Endothelial cell of umbilical vein (primary cell): Measurements from ENCODE around the gene PF4V1. TPM values are rescaled to one million over a fixed set of nuclear protein-coding genes. Genes with fewer than 3 reads are reported as not detected.
"Not testable (repeated sequence)": the region's sequence is repeated elsewhere in the genome, so short reads cannot be mapped to it uniquely, and the experiment has no call there.

Source experiments
- BruUV-seq: library from RNA; stranded (reverse); fragments of 400-500 nt; replicated peaks from 2 replicates; lab custom pipeline; 2021; lab: Mats Ljungman, UMichigan
- CTCF ChIA-PET: fragments of 300-600, 350-600 bp; sonication (Branson Sonifier 250); formaldehyde crosslinking; loops from one replicate; lab custom pipeline; 2021; ENCODE audit warnings: antibody characterized with exemption, inconsistent platforms; lab: Charles Lee
- POLR2A ChIA-PET: fragments of 300-600, 350-600 bp; sonication (Branson Sonifier 250); formaldehyde crosslinking; loops from one replicate; lab custom pipeline; 2021; ENCODE audit warnings: antibody characterized with exemption, inconsistent platforms; lab: Charles Lee
- DNase-seq: peaks from one replicate; pipeline ENCODE4 v3.0.0-alpha.2; 2011; ENCODE audit warnings: low read depth, low spot score
- FAIRE-seq: peaks from 2 replicates; lab custom pipeline; 2011; peaks lifted over from hg19 to GRCh38; lab: Jason Lieb, UNC
- H2AFZ ChIP-seq: 2 replicates; pipeline ENCODE4 v1.6.0; 2012; ENCODE audit warnings: low read depth, low read length, control low read depth, inconsistent platforms
- H3K27ac ChIP-seq: 2 replicates; pipeline ENCODE4 v1.5.1; 2011; ENCODE audit warnings: low read depth, mild to moderate bottlenecking, control low read depth, low read length, moderate library complexity; ENCODE audit not compliant: insufficient read depth
- H3K27me3 ChIP-seq, 2 experiments: 2 replicates each; pipeline versions ENCODE4 v1.6.0 to v1.6.1; 2011; ENCODE audit warnings: low read length in 2 of 2, mixed read lengths in 1 of 2; ENCODE audit not compliant: control insufficient read depth in 2 of 2, insufficient read depth in 2 of 2
- H3K36me3 ChIP-seq, 2 experiments: 2 replicates in 1 of 2; 3 replicates in 1 of 2; pipeline ENCODE4 v1.5.1; 2011; ENCODE audit warnings: low read length in 2 of 2, mild to moderate bottlenecking in 1 of 2, moderate library complexity in 1 of 2; ENCODE audit not compliant: control insufficient read depth in 2 of 2, insufficient read depth in 2 of 2; ENCODE audit errors: extremely low read depth in 1 of 2
- H3K4me1 ChIP-seq: 3 replicates; pipeline ENCODE4 v1.5.1; 2011; ENCODE audit warnings: mild to moderate bottlenecking, low read length; ENCODE audit not compliant: control insufficient read depth, insufficient read depth; ENCODE audit errors: extremely low read depth
- H3K4me2 ChIP-seq: 2 replicates; pipeline ENCODE4 v1.6.1; 2011; ENCODE audit warnings: low read length, control low read depth, mixed read lengths; ENCODE audit not compliant: insufficient read depth
- H3K4me3 ChIP-seq, 3 experiments: fragments of 200-600 bp in 1 of 3; sonication (generic), shearing (Covaris generic) in 1 of 3; replicated peaks in 1 of 3; 2 replicates each; pipeline ENCODE4 v1.5.1; 2011 to 2016; ENCODE audit warnings: control low read depth in 3 of 3, low read length in 3 of 3, mild to moderate bottlenecking in 2 of 3, inconsistent platforms in 1 of 3, low read depth in 1 of 3, moderate library complexity in 1 of 3; ENCODE audit not compliant: insufficient read depth in 1 of 3
- H3K79me2 ChIP-seq: 2 replicates; pipeline ENCODE4 v1.6.0; 2012; ENCODE audit warnings: low read length, inconsistent platforms; ENCODE audit not compliant: control insufficient read depth, insufficient read depth
- H3K9ac ChIP-seq: replicated peaks from 2 replicates; pipeline ENCODE3; 2011; ENCODE audit warnings: low read length, control low read depth; ENCODE audit not compliant: insufficient read depth; ENCODE audit errors: extremely low read depth
- H3K9me1 ChIP-seq: replicated peaks from 3 replicates; pipeline ENCODE4 v1.6.0; 2011; ENCODE audit warnings: mild to moderate bottlenecking, low read length; ENCODE audit not compliant: control insufficient read depth, insufficient read depth; ENCODE audit errors: extremely low read depth
- H3K9me3 ChIP-seq: replicated peaks from 2 replicates; pipeline ENCODE4 v1.5.1; 2012; ENCODE audit warnings: low read length, inconsistent platforms; ENCODE audit not compliant: control insufficient read depth, insufficient read depth
- H4K20me1 ChIP-seq: replicated peaks from 2 replicates; pipeline ENCODE3; 2011; ENCODE audit warnings: mild to moderate bottlenecking, low read length; ENCODE audit not compliant: control insufficient read depth, insufficient read depth; ENCODE audit errors: extremely low read depth
- EZH2 ChIP-seq: IDR thresholded peaks from 2 replicates; pipeline ENCODE4 v1.6.1; 2012; ENCODE audit warnings: borderline replicate concordance, low read depth, mild to moderate bottlenecking, moderate library complexity, low read length, inconsistent platforms; ENCODE audit not compliant: severe bottlenecking
- FOS ChIP-seq: IDR thresholded peaks from 2 replicates; pipeline ENCODE4 v1.6.1; 2011; ENCODE audit warnings: mild to moderate bottlenecking, low read length, moderate library complexity, borderline replicate concordance; ENCODE audit not compliant: insufficient read depth
- GATA2 ChIP-seq: IDR thresholded peaks from 2 replicates; pipeline ENCODE4 v1.7.0; 2011; ENCODE audit warnings: low read depth, mild to moderate bottlenecking, moderate library complexity, mixed read lengths, low read length; ENCODE audit not compliant: insufficient read length, insufficient read depth
- JUN ChIP-seq: IDR thresholded peaks from 2 replicates; pipeline ENCODE4 v1.6.1; 2011; ENCODE audit warnings: borderline replicate concordance, low read depth; ENCODE audit not compliant: insufficient read length, insufficient read depth
- MAX ChIP-seq: IDR thresholded peaks from 2 replicates; pipeline ENCODE4 v1.6.1; 2011; ENCODE audit not compliant: insufficient read depth, insufficient read length
- MYC ChIP-seq: IDR thresholded peaks from one replicate; pipeline ENCODE4 v1.6.1; 2011; ENCODE audit warnings: mild to moderate bottlenecking, low read depth, low read length
- POLR2A ChIP-seq: IDR thresholded peaks from 2 replicates; pipeline ENCODE4 v1.6.1; 2012; ENCODE audit warnings: low read depth, mild to moderate bottlenecking, control low read depth, low read length
- POLR2AphosphoS5 ChIP-seq: IDR thresholded peaks from 2 replicates; pipeline ENCODE4 v1.6.1; 2012; ENCODE audit warnings: low read depth, mild to moderate bottlenecking, control low read depth, low read length, moderate library complexity; ENCODE audit not compliant: insufficient read depth
- dilution Hi-C: fragments of 300-500 bp; cut with MboI; formaldehyde crosslinking; loops from one replicate; pipeline ENCODE4 v1.15.0; 2019; ENCODE audit warnings: low sequenced_read_pairs; ENCODE audit not compliant: extremely low pct_ligation_motif_present
- intact Hi-C: fragments of 100-400 bp; cut with micrococcal nuclease; formaldehyde crosslinking; loops from one replicate; pipeline ENCODE4 v1.10.0; 2022
- polyA plus RNA-seq, 4 experiments: library from polyadenylated mRNA; depleted of rRNA in 3 of 4; stranded (reverse) in 3 of 4; unstranded in 1 of 4; fragments of >200 nt; gene quantifications; 2 replicates each; pipeline versions ENCODE4 v1.2.1 to v1.2.3, GENCODE V29; 2011 to 2012; ENCODE audit warnings: missing spikeins in 1 of 4
- total RNA-seq: library from RNA; stranded (reverse); gene quantifications from 2 replicates; pipeline ENCODE4 v1.2.3, GENCODE V29; 2021
- TF ChIP-seq, protein P1 (sequence below), 2 donors: IDR thresholded peaks; 1 replicate in 1 of 2; 2 replicates in 1 of 2; pipeline ENCODE4 v1.5.1; 2011; ENCODE audit warnings: low read length in 2 of 2, mild to moderate bottlenecking in 2 of 2, moderate library complexity in 2 of 2, control low read depth in 1 of 2, inconsistent platforms in 1 of 2, low read depth in 1 of 2; ENCODE audit not compliant: insufficient read depth in 1 of 2; ENCODE audit errors: extremely low read depth in 1 of 2

The PF4V1 gene
- total and polyA plus RNA-seq, 2 donors (not counting 3 experiments of a cell fraction or from before 2014, with no cell fraction given), result not detected

DNA sequence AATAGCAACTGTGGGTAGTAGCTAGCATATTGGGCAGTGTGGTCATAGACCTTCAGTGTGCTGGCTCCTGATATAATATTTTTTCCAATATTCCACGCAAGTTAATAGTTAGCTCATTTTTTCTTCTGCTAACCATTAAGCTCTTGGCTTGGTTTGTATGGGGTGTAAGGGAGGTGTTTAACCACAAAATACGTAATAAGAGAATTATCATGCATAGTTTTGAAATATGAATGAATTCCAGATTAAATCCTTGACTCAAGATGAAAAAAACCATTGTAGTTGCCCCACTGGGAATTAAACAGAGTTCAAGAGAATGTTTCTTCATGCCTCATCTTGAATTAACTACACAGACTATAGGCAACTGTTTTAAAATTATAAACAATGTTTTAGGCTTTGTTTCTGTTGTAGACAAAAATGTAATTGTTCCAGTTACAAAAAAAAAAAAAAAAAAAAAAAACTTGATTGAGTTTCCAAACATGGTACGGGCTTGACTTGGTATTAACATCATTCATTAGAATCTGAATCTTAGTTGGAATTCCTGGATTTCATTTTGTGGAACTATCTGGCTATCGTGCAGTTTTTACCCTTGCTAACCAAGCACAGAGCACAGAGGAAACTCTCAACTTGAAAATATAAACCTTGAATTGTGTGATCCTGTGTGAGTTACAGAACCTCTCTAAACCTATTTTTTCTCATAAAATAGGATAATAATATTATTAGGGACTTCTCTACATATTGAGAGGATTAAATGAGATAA, 44.5 kb downstream of the PF4V1 start:
- BruUV-seq, result no TSS peak
- no peaks in the 10 kb centered on the region for H3K4me1 ChIP-seq
- no peak overlapping the region for H3K4me3 ChIP-seq
- H2AFZ ChIP-seq, result no peak overlapping the region
- no peaks in the 10 kb centered on the region for H3K9me1 ChIP-seq
- ChIA-PET CTCF (interaction anchor here (0.9 to 1.5 kb wide), 2 partner anchors 10 to 11 kb away, joined by 3 to 4 read pairs; no protein-coding TSS in a partner anchor), POLR2A (interaction anchor here (0.6 kb wide), 1 partner anchor 52 kb away, joined by 3 read pairs; no protein-coding TSS in a partner anchor)
- dilution Hi-C loops, result no loop called here
- intact Hi-C loops, result no loop called here
- no peak overlapping the region for H3K4me2 ChIP-seq
- FAIRE-seq (no peak), DNase-seq (no peak)
- H3K36me3 ChIP-seq, result no peaks in the 10 kb centered on the region
- no peaks in the 10 kb centered on the region for H3K79me2 ChIP-seq
- H3K27ac ChIP-seq, result no peak overlapping the region
- no peak overlapping the region for H3K9ac ChIP-seq
- H3K9me3 ChIP-seq, result no peaks in the 10 kb centered on the region
- H3K27me3 ChIP-seq, result no peaks in the 10 kb centered on the region
- H4K20me1 ChIP-seq, result no peaks in the 10 kb centered on the region
- TF ChIP-seq GATA2, result no peak
- no peak for TF ChIP-seq POLR2A
- no peak for TF ChIP-seq JUN
- TF ChIP-seq, protein P1, sequence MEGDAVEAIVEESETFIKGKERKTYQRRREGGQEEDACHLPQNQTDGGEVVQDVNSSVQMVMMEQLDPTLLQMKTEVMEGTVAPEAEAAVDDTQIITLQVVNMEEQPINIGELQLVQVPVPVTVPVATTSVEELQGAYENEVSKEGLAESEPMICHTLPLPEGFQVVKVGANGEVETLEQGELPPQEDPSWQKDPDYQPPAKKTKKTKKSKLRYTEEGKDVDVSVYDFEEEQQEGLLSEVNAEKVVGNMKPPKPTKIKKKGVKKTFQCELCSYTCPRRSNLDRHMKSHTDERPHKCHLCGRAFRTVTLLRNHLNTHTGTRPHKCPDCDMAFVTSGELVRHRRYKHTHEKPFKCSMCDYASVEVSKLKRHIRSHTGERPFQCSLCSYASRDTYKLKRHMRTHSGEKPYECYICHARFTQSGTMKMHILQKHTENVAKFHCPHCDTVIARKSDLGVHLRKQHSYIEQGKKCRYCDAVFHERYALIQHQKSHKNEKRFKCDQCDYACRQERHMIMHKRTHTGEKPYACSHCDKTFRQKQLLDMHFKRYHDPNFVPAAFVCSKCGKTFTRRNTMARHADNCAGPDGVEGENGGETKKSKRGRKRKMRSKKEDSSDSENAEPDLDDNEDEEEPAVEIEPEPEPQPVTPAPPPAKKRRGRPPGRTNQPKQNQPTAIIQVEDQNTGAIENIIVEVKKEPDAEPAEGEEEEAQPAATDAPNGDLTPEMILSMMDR (IDR thresholded peaks at IDR 0.05; ENCODE audit: extremely low read depth in 1 of 2, insufficient read depth in 1 of 2, low read depth in 1 of 2, low read length in 2 of 2), result no peak
- TF ChIP-seq POLR2AphosphoS5, result no peak
- no peak for TF ChIP-seq EZH2
- TF ChIP-seq MYC, result no peak
- no peak for TF ChIP-seq MAX
- no peak for TF ChIP-seq FOS

GRCh38 chr4:73899338-73899737, 46.2 kb downstream of the PF4V1 start:
- H3K4me2 ChIP-seq, intact Hi-C loops, H3K4me1 ChIP-seq, POLR2A ChIA-PET, H3K9ac ChIP-seq, H3K9me1 ChIP-seq, H3K9me3 ChIP-seq, H2AFZ ChIP-seq, H3K27me3 ChIP-seq, H3K79me2 ChIP-seq, dilution Hi-C loops, H3K36me3 ChIP-seq, H3K27ac ChIP-seq, DNase-seq, BruUV-seq, H4K20me1 ChIP-seq, FAIRE-seq, H3K4me3 ChIP-seq: not testable (repeated sequence)
- CTCF ChIA-PET, result interaction anchor here (1.6 kb wide), 1 partner anchor 8 kb away, joined by 3 read pairs; no protein-coding TSS in a partner anchor
